ENCODE data around the gene MPZL2. TPM values are rescaled to one million over a fixed set of nuclear protein-coding genes. Genes with fewer than 3 reads are reported as not detected.

Gene MPZL2
- total RNA-seq, 1 donor from 2014 or later = 165 TPM

DNA sequence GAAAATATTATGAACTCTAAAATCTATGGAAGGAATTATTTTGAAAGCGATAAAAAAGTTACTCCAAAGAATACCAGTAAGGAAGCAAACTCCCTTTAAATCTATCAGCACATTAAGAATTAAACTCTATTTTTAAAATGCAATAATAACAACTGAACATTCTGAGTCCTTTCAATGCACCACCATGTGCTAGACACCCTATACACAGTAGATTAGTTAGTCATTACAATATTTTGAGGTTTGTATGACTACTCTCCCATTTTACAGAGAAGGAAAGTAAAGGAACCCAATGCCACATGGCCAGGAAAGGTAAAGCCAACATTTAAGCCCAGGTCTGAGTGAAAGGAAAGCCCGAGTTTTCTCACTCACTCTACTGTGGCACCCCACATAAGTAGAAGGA lies 57.0 kb downstream of the MPZL2 start:
- DNase-seq (ENCODE audit: extremely low spot score in 2 of 2) = no peak
- H3K9me3 ChIP-seq = no peaks in the 10 kb centered on the region
- no peaks in the 10 kb centered on the region for H3K36me3 ChIP-seq
- no peaks in the 10 kb centered on the region for H3K4me1 ChIP-seq
- no peak for TF ChIP-seq POLR2A (IDR thresholded peaks at IDR 0.05)
- TF ChIP-seq, protein P1, sequence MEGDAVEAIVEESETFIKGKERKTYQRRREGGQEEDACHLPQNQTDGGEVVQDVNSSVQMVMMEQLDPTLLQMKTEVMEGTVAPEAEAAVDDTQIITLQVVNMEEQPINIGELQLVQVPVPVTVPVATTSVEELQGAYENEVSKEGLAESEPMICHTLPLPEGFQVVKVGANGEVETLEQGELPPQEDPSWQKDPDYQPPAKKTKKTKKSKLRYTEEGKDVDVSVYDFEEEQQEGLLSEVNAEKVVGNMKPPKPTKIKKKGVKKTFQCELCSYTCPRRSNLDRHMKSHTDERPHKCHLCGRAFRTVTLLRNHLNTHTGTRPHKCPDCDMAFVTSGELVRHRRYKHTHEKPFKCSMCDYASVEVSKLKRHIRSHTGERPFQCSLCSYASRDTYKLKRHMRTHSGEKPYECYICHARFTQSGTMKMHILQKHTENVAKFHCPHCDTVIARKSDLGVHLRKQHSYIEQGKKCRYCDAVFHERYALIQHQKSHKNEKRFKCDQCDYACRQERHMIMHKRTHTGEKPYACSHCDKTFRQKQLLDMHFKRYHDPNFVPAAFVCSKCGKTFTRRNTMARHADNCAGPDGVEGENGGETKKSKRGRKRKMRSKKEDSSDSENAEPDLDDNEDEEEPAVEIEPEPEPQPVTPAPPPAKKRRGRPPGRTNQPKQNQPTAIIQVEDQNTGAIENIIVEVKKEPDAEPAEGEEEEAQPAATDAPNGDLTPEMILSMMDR (IDR thresholded peaks at IDR 0.05) = no peak
- TF ChIP-seq POLR2AphosphoS5 (IDR thresholded peaks at IDR 0.05; ENCODE audit: insufficient read depth in 1 of 2, low read depth in 1 of 2) = no peak
- no peak overlapping the region for H3K27ac ChIP-seq
- intact Hi-C loops (cut with DNase I) = no loop called here
- no peaks in the 10 kb centered on the region for H3K27me3 ChIP-seq
- H3K4me3 ChIP-seq = no peak overlapping the region

DNA sequence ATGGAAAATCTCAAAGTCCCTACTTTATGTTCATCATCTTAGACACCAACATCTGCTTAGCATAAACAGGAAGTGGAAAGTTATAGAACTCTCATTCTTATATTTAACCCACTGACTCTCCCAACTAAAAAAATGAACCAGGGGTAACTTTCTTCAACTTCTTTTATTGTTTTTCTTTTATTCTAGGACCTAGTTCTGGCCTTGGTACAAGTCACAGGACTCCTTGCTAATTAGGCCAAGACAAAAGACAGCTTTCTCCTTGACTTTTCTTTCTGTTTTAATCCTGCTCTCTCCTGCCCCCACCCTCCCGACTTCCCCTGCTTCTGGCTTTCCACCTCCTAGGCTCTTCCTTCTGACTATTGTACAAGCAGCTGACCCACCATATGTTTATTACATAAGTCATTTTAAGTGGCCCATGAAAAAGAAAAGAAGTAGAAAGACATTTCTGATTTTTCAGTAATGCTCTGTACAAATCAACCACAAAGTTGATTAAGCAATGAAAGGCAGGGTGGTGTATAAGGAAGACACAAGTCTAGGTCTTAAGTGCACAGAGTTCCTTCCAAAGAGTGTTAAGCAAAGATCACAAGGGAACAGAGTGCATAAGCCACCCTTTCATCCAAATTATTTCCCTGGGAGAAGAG lies 57.6 kb downstream of the MPZL2 start:
- no peak overlapping the region for H3K27ac ChIP-seq
- no peaks in the 10 kb centered on the region for H3K4me1 ChIP-seq
- H3K4me3 ChIP-seq = no peak overlapping the region
- TF ChIP-seq, protein P1 (IDR thresholded peaks at IDR 0.05) = no peak
- no peak for TF ChIP-seq POLR2A (IDR thresholded peaks at IDR 0.05)
- TF ChIP-seq POLR2AphosphoS5 (IDR thresholded peaks at IDR 0.05; ENCODE audit: insufficient read depth in 1 of 2, low read depth in 1 of 2) = no peak
- no peaks in the 10 kb centered on the region for H3K9me3 ChIP-seq
- no peak for DNase-seq (ENCODE audit: extremely low spot score in 2 of 2)
- no peaks in the 10 kb centered on the region for H3K27me3 ChIP-seq
- intact Hi-C loops (cut with DNase I) = no loop called here
- no peaks in the 10 kb centered on the region for H3K36me3 ChIP-seq

DNA sequence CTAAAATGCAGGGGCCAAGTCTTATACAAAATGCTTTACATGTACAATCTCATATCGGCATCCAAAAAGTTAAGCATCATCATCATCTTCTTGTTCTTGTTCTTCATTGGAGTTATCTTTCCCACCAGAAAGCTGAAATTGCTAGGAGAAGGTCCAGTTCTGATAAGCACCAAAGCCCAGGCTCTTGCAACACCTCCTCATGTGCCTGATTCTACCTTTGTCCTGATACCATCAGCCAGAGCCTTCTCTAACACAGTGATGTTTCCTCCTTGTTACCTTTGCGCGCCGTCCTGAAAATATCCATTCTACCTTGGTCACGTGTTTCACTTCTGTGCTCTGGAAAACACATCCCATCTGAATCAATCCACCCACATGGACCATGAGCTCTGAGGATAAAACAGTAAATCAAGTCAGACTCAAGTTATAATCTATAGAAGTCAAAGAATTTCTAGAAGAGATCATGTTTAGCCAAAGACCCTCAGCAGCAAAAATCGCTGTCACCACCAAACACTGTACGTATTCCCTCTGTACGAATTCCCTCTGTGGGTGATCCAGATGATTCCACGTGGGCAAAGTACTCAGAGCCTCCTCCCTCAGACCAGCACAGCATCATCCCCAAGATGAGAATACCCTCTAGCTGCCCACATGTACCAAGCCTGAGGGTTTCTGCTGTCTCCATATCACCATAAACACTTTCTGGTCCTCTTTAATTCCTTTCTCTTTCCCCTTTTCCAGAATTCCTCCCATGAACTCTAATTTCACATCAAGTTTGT lies 58.3 kb downstream of the MPZL2 start:
- H3K27ac ChIP-seq = no peak overlapping the region

More for the DNA sequence above, 58.3 kb downstream of the MPZL2 start:
- TF ChIP-seq POLR2AphosphoS5 (IDR thresholded peaks at IDR 0.05; ENCODE audit: insufficient read depth in 1 of 2, low read depth in 1 of 2) (no peak), POLR2A (IDR thresholded peaks at IDR 0.05) (no peak)
- TF ChIP-seq, protein P1 (IDR thresholded peaks at IDR 0.05) = no peak
- Histone ChIP-seq H3K9me3 (no peaks in the 10 kb centered on the region), H3K4me1 (no peaks in the 10 kb centered on the region), H3K36me3 (no peaks in the 10 kb centered on the region), H3K4me3 (no peak overlapping the region), H3K27me3 (no peaks in the 10 kb centered on the region)
- no peak for DNase-seq (ENCODE audit: extremely low spot score in 2 of 2)
- intact Hi-C loops (cut with DNase I) = no loop called here

Small RNA genes lying within 50 kb of the gene (small RNA-seq; reads per million reads assigned to genes)
- gene HSPE1P18 = not detected

Other genes with a start within 250 kb of the MPZL2 start
- gene TMPRSS4, start 187.2 kb downstream of the MPZL2 start, total RNA-seq = 20.9 TPM
- gene SMIM35, start 177.3 kb downstream of the MPZL2 start, total RNA-seq = not detected
- gene SCN4B, start 111.5 kb downstream of the MPZL2 start, total RNA-seq = 0.98 TPM
- 0.49 TPM for gene SCN2B, start 87.7 kb downstream of the MPZL2 start, total RNA-seq
- gene JAML, start 39.3 kb downstream of the MPZL2 start, total RNA-seq = 17.2 TPM
- gene MPZL3, start 11.9 kb downstream of the MPZL2 start, total RNA-seq = 9.1 TPM
- gene CD3E, start 40.4 kb upstream of the MPZL2 start, total RNA-seq = 6.9 TPM
- gene CD3D, start 78.4 kb upstream of the MPZL2 start, total RNA-seq = 13.8 TPM
- 2.2 TPM for gene CD3G, start 80.0 kb upstream of the MPZL2 start, total RNA-seq
- gene UBE4A, start 95.3 kb upstream of the MPZL2 start, total RNA-seq = 31.9 TPM
- gene ATP5MG, start 137.3 kb upstream of the MPZL2 start, total RNA-seq = 169 TPM
- 72.7 TPM for gene KMT2A, start 172.2 kb upstream of the MPZL2 start, total RNA-seq